K562 treated with DMSO at 1 percent for 48 hours (cell line): Measurements from ENCODE around the gene STAT3. TPM values are rescaled to one million over a fixed set of nuclear protein-coding genes. Genes with fewer than 3 reads are reported as not detected.

Experiments used
- total RNA-seq: library from RNA; unstranded; fragments of 300-600 nt; gene quantifications from 2 replicates; pipeline ENCODE4 v1.2.3, GENCODE V29; 2022; ENCODE audit warnings: low replicate concordance; ENCODE audit errors: extremely low read depth

The STAT3 gene
- not detected in 2 replicates for total RNA-seq

GRCh38 chr17:42388381-42389134 is at the start of gene STAT3:
Gene STAT3, minus strand, starts transcription at chr17:42388442. Its CDS starts 39,926 bp downstream, at chr17:42348516.

GRCh38 chr17:42422958-42423712 is 34.9 kb upstream of the STAT3 start, which contains the start of gene CAVIN1:
Gene CAVIN1, minus strand, starts transcription at chr17:42423256. Its CDS starts 159 bp downstream, at chr17:42423097.

GRCh38 chr17:42287977-42288802 is 100.1 kb downstream of the STAT3 start, which contains the start of gene STAT5A:
Gene STAT5A, plus strand, starts transcription at chr17:42288498. Its CDS starts 914 bp downstream, at chr17:42289412.

GRCh38 chr17:42276359-42276608 is 112.0 kb downstream of the STAT3 start, which contains the start of gene STAT5B:
Gene STAT5B, minus strand, starts transcription at chr17:42276391. Its CDS starts 44,264 bp downstream, at chr17:42232127.

Other genes with a start within 250 kb of the STAT3 start
- not detected in 2 replicates for gene RAB5C, start 233.5 kb downstream of the STAT3 start, total RNA-seq
- gene KCNH4, start 207.3 kb downstream of the STAT3 start, total RNA-seq: not detected in 2 replicates
- not detected in 2 replicates for gene HCRT, start 203.0 kb downstream of the STAT3 start, total RNA-seq
- gene GHDC, start 193.9 kb downstream of the STAT3 start, total RNA-seq: not detected in 2 replicates
- gene STAT5B, start 112.1 kb downstream of the STAT3 start, total RNA-seq: 69.5 TPM in 1 of 2 replicates, not detected in the other
- 406 TPM in 1 of 2 replicates, not detected in the other for gene STAT5A, start 99.9 kb downstream of the STAT3 start, total RNA-seq
- gene CAVIN1, start 34.8 kb upstream of the STAT3 start, total RNA-seq: not detected in 2 replicates
- not detected in 2 replicates for gene ATP6V0A1, start 70.4 kb upstream of the STAT3 start, total RNA-seq
- not detected in 2 replicates for gene NAGLU, start 147.8 kb upstream of the STAT3 start, total RNA-seq
- gene HSD17B1, start 164.5 kb upstream of the STAT3 start, total RNA-seq: not detected in 2 replicates
- gene COASY, start 173.7 kb upstream of the STAT3 start, total RNA-seq: not detected in 2 replicates
- not detected in 2 replicates for gene MLX, start 178.7 kb upstream of the STAT3 start, total RNA-seq
- not detected in 2 replicates for gene PSMC3IP, start 189.3 kb upstream of the STAT3 start, total RNA-seq
- gene RETREG3, start 220.9 kb upstream of the STAT3 start, total RNA-seq: not detected in 2 replicates
- not detected in 2 replicates for gene TUBG1, start 221.2 kb upstream of the STAT3 start, total RNA-seq